ENCODE results near the gene GAS2. TPM values are rescaled to one million over a fixed set of nuclear protein-coding genes. Genes with fewer than 3 reads are reported as not detected.

The GAS2 gene
- total RNA-seq, 4 donors from 2014 or later = 0.77 to 21.5 (median 5.1) TPM; not detected in 1

DNA sequence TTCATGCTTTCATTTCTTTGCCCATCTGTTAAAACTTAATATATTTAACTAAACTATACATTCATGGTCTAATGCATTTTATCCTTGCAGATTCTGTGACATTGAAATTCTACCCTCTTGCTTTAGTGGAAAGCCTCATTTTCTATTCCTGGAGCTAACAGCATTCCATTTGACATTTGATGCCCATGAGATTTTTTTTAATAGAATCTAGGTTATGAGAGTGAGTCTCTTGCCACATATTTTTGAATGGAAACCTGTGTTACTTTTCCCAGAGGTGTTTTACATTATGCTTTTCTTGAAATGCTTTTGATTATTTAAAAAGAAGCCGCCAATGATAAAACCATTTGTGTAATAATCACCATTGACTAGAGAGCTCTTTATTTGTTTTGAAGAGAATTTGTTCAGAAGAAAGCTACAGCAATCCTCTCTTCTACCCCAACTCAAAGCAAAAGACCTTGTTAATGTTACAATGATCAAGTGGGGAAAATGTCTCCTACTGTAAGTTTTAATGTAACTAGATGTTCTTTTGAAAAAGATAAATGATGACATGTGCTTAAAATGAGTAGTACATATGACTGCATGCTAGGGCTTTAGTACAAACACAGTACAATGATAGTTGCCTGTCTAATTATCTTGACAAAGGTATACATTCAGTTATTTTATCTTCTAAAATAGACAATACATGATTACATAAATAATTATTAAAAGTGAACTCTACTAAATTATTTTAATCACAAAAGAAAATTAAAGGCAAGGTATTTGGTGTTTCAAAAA lies 67.3 kb downstream of the GAS2 start:
- Histone ChIP-seq H3K27me3 (no peaks in the 10 kb centered on the region), H3K36me3 (no peaks in the 10 kb centered on the region), H3K4me3 (no peak overlapping the region)

DNA sequence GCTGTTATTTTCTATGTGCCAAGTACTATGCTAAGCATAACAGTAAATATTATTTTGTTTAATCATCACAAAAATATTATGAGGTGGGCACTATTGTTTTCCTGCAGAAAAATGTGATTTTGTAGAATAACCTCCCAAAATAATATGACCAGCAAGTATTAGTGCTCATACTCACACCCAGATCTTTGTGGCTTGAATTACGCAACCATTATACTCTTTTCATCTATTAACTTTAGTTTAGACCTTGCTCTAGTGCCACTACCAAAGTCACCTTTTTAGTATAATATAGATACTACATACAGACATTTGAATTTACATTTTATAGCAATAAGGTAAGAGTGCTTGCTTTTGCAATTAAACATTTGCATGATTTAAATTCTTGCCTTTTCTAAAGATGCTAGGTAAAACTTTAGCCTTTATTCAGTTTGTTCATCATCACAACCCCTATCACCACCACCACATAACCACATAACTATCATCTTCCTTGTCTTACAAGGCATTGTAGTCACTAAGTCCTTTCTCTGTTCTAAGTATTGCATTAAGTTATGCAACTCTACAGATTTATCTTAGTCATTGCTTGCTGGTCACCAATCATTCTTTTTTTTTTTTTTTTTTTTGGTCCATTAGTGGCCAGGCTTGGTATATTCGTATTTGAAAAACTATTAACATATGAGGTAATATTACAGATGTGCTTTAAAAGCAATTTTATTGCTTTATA lies 68.4 kb downstream of the GAS2 start:
- H3K4me1 ChIP-seq = no peaks in the 10 kb centered on the region
- no peaks in the 10 kb centered on the region for H3K36me3 ChIP-seq
- H3K27me3 ChIP-seq = no peaks in the 10 kb centered on the region
- DNase-seq = no peak
- intact Hi-C loops (cut with DNase I; ENCODE audit: low total_unique reads) = no loop called here
- H3K4me3 ChIP-seq = no peak overlapping the region
- H3K9me3 ChIP-seq = no peaks in the 10 kb centered on the region
- H3K27ac ChIP-seq = no peak overlapping the region
- TF ChIP-seq POLR2A (IDR thresholded peaks at IDR 0.05) = no peak
- TF ChIP-seq, protein P1, sequence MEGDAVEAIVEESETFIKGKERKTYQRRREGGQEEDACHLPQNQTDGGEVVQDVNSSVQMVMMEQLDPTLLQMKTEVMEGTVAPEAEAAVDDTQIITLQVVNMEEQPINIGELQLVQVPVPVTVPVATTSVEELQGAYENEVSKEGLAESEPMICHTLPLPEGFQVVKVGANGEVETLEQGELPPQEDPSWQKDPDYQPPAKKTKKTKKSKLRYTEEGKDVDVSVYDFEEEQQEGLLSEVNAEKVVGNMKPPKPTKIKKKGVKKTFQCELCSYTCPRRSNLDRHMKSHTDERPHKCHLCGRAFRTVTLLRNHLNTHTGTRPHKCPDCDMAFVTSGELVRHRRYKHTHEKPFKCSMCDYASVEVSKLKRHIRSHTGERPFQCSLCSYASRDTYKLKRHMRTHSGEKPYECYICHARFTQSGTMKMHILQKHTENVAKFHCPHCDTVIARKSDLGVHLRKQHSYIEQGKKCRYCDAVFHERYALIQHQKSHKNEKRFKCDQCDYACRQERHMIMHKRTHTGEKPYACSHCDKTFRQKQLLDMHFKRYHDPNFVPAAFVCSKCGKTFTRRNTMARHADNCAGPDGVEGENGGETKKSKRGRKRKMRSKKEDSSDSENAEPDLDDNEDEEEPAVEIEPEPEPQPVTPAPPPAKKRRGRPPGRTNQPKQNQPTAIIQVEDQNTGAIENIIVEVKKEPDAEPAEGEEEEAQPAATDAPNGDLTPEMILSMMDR (IDR thresholded peaks at IDR 0.05) = no peak

More for the DNA sequence above, 67.3 kb downstream of the GAS2 start:
- TF ChIP-seq POLR2A (IDR thresholded peaks at IDR 0.05) = no peak
- TF ChIP-seq, protein P1 (IDR thresholded peaks at IDR 0.05) = no peak
- intact Hi-C loops (cut with DNase I; ENCODE audit: low total_unique reads) = no loop called here
- DNase-seq = no peak
- no peaks in the 10 kb centered on the region for H3K9me3 ChIP-seq
- H3K27ac ChIP-seq = no peak overlapping the region
- H3K4me1 ChIP-seq = no peaks in the 10 kb centered on the region

DNA sequence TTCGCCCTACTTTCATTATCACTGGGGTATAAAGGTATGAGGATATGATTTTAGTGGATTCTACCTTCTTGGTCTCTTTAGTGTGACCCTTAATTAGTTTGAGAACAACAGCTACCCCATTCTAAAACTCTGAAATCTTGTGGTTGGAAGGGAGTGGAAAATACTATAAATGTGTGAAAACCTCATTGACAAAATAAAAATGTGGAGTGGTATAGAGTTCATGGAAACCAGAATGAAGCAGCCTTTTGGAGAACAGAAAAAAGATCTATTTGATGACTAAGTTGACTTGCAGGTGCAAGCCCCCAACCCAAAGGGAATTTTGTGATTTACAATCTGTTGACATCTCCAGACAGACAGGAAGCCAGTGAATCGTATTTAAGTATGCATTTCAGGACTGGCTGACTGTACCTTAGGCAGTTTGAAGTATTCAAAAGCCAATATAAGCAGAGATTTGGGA lies 75.8 kb downstream of the GAS2 start:
- no peaks in the 10 kb centered on the region for H3K4me1 ChIP-seq
- intact Hi-C loops (cut with DNase I; ENCODE audit: low total_unique reads) = no loop called here
- no peak for TF ChIP-seq POLR2A (IDR thresholded peaks at IDR 0.05)
- TF ChIP-seq, protein P1 (IDR thresholded peaks at IDR 0.05) = no peak
- H3K9me3 ChIP-seq = no peaks in the 10 kb centered on the region
- H3K4me3 ChIP-seq = no peak overlapping the region
- DNase-seq = no peak
- H3K27ac ChIP-seq = no peak overlapping the region
- no peaks in the 10 kb centered on the region for H3K27me3 ChIP-seq
- H3K36me3 ChIP-seq = no peaks in the 10 kb centered on the region

DNA sequence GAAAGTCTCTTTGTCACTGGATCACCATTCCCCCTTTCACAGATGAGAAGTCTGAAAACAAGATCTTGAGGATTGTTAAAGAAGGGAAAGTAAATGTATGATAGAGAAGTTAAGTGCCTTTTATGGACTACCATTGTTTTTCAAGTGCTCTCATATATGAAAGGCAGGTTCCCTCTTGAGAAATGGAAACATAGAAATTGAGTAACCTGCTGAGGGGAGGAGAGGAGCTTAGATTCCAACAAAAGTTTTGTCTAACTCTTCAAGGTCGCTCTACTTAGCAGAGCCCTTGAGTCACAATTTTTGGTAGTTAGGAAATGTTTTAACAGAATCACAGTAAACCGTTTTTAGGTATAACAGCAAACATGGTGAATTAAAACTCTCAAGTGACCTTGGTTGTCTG lies 83.1 kb downstream of the GAS2 start:
- H3K9me3 ChIP-seq = no peaks in the 10 kb centered on the region
- TF ChIP-seq POLR2A (IDR thresholded peaks at IDR 0.05) = no peak
- TF ChIP-seq, protein P1 (IDR thresholded peaks at IDR 0.05) = no peak
- intact Hi-C loops (cut with DNase I; ENCODE audit: low total_unique reads) = no loop called here
- no peaks in the 10 kb centered on the region for H3K27me3 ChIP-seq
- DNase-seq = no peak
- no peak overlapping the region for H3K27ac ChIP-seq
- no peaks in the 10 kb centered on the region for H3K4me1 ChIP-seq
- no peaks in the 10 kb centered on the region for H3K36me3 ChIP-seq
- no peak overlapping the region for H3K4me3 ChIP-seq

- Histone ChIP-seq H3K4me3 (no peak overlapping the region), H3K27ac (no peak overlapping the region), H3K27me3 (no peaks in the 10 kb centered on the region), H3K36me3 (no peaks in the 10 kb centered on the region), H3K9me3 (no peaks in the 10 kb centered on the region), H3K4me1 (no peaks in the 10 kb centered on the region)
- intact Hi-C loops (cut with DNase I; ENCODE audit: low total_unique reads) = no loop called here
- TF ChIP-seq, protein P1 (IDR thresholded peaks at IDR 0.05) = no peak
- no peak for TF ChIP-seq POLR2A (IDR thresholded peaks at IDR 0.05)
- DNase-seq = no peak
Measured at GRCh38 chr11:22752908-22753310, 86.5 kb downstream of the GAS2 start.

All from uterus (tissue), 4 donors.